HG03571 (cell line): ENCODE results near the gene DDX24.
"Not testable (repeated sequence)": the region's sequence is repeated elsewhere in the genome, so short reads cannot be mapped to it uniquely, and the experiment has no call there.

Experiments used
- ATAC-seq: cut with Tn5 transposase; IDR thresholded peaks from one replicate; pipeline ENCODE4 v1.9.1; 2021; ENCODE audit not compliant: unreplicated experiment

DDX24 gene

GRCh38 chr14:94081386-94081820 is 401 bp upstream of the DDX24 start:
- ATAC-seq: peak; percentile 27

GRCh38 chr14:94079891-94080620 is 946 bp downstream of the DDX24 start:
- no peak for ATAC-seq

- ATAC-seq: no peak
Measured at GRCh38 chr14:94077823-94078222, 3.2 kb downstream of the DDX24 start.

- ATAC-seq: no peak
Measured at GRCh38 chr14:94077111-94077821, 3.7 kb downstream of the DDX24 start.

- no peak for ATAC-seq
Measured at GRCh38 chr14:94075008-94075407, 6.0 kb downstream of the DDX24 start.

- ATAC-seq: no peak
Measured at GRCh38 chr14:94074534-94074933, 6.5 kb downstream of the DDX24 start.

- not testable (repeated sequence) for ATAC-seq
Measured at GRCh38 chr14:94072076-94072475, 8.9 kb downstream of the DDX24 start.

- no peak for ATAC-seq
Measured at GRCh38 chr14:94066089-94066676, 14.8 kb downstream of the DDX24 start.

- ATAC-seq: no peak
Measured at GRCh38 chr14:94062344-94062940, 18.6 kb downstream of the DDX24 start.

- ATAC-seq: no peak
Measured at GRCh38 chr14:94059998-94060397, 21.0 kb downstream of the DDX24 start.

GRCh38 chr14:94058674-94059138 is 22.3 kb downstream of the DDX24 start:
- no peak for ATAC-seq

- no peak for ATAC-seq
Measured at GRCh38 chr14:94058128-94058673, 22.8 kb downstream of the DDX24 start.

GRCh38 chr14:94056579-94057308 is 24.3 kb downstream of the DDX24 start:
- ATAC-seq: no peak

GRCh38 chr14:94054936-94055335 is 26.1 kb downstream of the DDX24 start:
- ATAC-seq: no peak

- ATAC-seq: no peak
Measured at GRCh38 chr14:94054401-94054800, 26.6 kb downstream of the DDX24 start.

- no peak for ATAC-seq
Measured at GRCh38 chr14:94052662-94053061, 28.3 kb downstream of the DDX24 start.

- no peak for ATAC-seq
Measured at GRCh38 chr14:94052199-94052598, 28.8 kb downstream of the DDX24 start.

GRCh38 chr14:94051779-94052178 is 29.2 kb downstream of the DDX24 start:
- ATAC-seq: no peak

- no peak for ATAC-seq
Measured at GRCh38 chr14:94051115-94051514, 29.9 kb downstream of the DDX24 start.

GRCh38 chr14:94050231-94050880 is 30.6 kb downstream of the DDX24 start:
- no peak for ATAC-seq
